H1 (cell line): ENCODE data around the gene CCNK. TPM values are rescaled to one million over a fixed set of nuclear protein-coding genes. Genes with fewer than 3 reads are reported as not detected.

Source experiments
- E2F6 ChIP-seq: IDR thresholded peaks from 2 replicates; pipeline ENCODE4 v1.6.1; 2012; ENCODE audit warnings: inconsistent platforms
- EP300 ChIP-seq, 2 experiments: IDR thresholded peaks; 1 replicate in 1 of 2; 2 replicates in 1 of 2; pipeline ENCODE4 v1.6.1; 2011 to 2012; ENCODE audit warnings: low read depth in 2 of 2, low read length in 2 of 2, mild to moderate bottlenecking in 2 of 2, borderline replicate concordance in 1 of 2, inconsistent platforms in 1 of 2, moderate library complexity in 1 of 2
- EZH2 ChIP-seq: fragments of 200-600 bp; sonication (generic); IDR thresholded peaks from 2 replicates; pipeline ENCODE4 v1.7.1; 2012; ENCODE audit warnings: low read depth, mild to moderate bottlenecking, moderate library complexity, low read length, inconsistent platforms; ENCODE audit not compliant: severe bottlenecking
- KDM1A ChIP-seq: fragments of 200-600, 300-600 bp; sonication (generic); IDR thresholded peaks from 2 replicates; pipeline ENCODE4 v1.7.1; 2016; ENCODE audit warnings: mild to moderate bottlenecking, low read length, borderline replicate concordance
- KDM4A ChIP-seq: IDR thresholded peaks from one replicate; pipeline ENCODE4 v1.7.1; 2012; ENCODE audit warnings: low read depth, mild to moderate bottlenecking, moderate library complexity, low read length, inconsistent platforms; ENCODE audit not compliant: severe bottlenecking
- MAX ChIP-seq: IDR thresholded peaks from 2 replicates; pipeline ENCODE4 v1.6.1; 2012; ENCODE audit warnings: inconsistent platforms
- NRF1 ChIP-seq: IDR thresholded peaks from 2 replicates; pipeline ENCODE4 v1.6.1; 2011; ENCODE audit warnings: mild to moderate bottlenecking, low read depth, low read length, improper control_type of control experiment
- SUZ12 ChIP-seq: fragments of 200-600 bp; sonication (generic); IDR thresholded peaks from 2 replicates; pipeline ENCODE4 v1.6.1; 2012; ENCODE audit warnings: mild to moderate bottlenecking, inconsistent platforms, low read length, moderate library complexity, mixed read lengths
- TBP ChIP-seq: IDR thresholded peaks from 2 replicates; pipeline ENCODE4 v1.6.1; 2011; ENCODE audit warnings: low read depth, low read length, improper control_type of control experiment
- polyA plus RNA-seq, 7 experiments: library from polyadenylated mRNA; depleted of rRNA in 3 of 7; stranded (reverse) in 5 of 7; unstranded in 2 of 7; fragments of >200 nt in 5 of 7; fragments of 200-250 nt in 2 of 7; gene quantifications; 1 replicate in 5 of 7; 2 replicates in 1 of 7; 4 replicates in 1 of 7; pipeline versions ENCODE4 v1.2.1 to v1.2.3, GENCODE V29; 2011 to 2013; ENCODE audit warnings: missing spikeins in 2 of 7, mixed read lengths in 2 of 7
- total RNA-seq: library from RNA; stranded (reverse); fragmentation: NEBNext Ultra II Directional; extraction: Animal tissue kit (Norgen Biotek cat#: 25700); gene quantifications from 2 replicates; pipeline ENCODE4 v1.2.1, GENCODE V29; 2021
- TF ChIP-seq, protein P1 (sequence below): IDR thresholded peaks from 2 replicates; pipeline ENCODE4 v1.6.1; 2012; ENCODE audit warnings: low read length, inconsistent platforms
- TF ChIP-seq, protein P2 (sequence below), 3 experiments: IDR thresholded peaks; 1 replicate in 2 of 3; 2 replicates in 1 of 3; pipeline versions ENCODE4 v1.5.1 to v1.6.1; 2011; ENCODE audit warnings: low read length in 3 of 3, mild to moderate bottlenecking in 3 of 3, inconsistent platforms in 2 of 3, low read depth in 1 of 3, moderate library complexity in 1 of 3; ENCODE audit not compliant: insufficient read depth in 1 of 3; ENCODE audit errors: control extremely low read depth in 1 of 3

CCNK gene
- total and polyA plus RNA-seq, 2 of the 8 experiments (the other 6 are each of a cell fraction or from before 2014, with no cell fraction given) = 10.7 to 82.7 TPM

- TF ChIP-seq, protein P1, sequence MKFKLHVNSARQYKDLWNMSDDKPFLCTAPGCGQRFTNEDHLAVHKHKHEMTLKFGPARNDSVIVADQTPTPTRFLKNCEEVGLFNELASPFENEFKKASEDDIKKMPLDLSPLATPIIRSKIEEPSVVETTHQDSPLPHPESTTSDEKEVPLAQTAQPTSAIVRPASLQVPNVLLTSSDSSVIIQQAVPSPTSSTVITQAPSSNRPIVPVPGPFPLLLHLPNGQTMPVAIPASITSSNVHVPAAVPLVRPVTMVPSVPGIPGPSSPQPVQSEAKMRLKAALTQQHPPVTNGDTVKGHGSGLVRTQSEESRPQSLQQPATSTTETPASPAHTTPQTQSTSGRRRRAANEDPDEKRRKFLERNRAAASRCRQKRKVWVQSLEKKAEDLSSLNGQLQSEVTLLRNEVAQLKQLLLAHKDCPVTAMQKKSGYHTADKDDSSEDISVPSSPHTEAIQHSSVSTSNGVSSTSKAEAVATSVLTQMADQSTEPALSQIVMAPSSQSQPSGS = no peak
- TF ChIP-seq KDM1A = no peak
- TF ChIP-seq EZH2 = no peak
- TF ChIP-seq NRF1 = no peak
- peak; percentile 89 for TF ChIP-seq TBP
- TF ChIP-seq MAX = peak; percentile 9; the same call in 1 of the 2 replicates
- peak; percentile 97 for TF ChIP-seq KDM4A
- TF ChIP-seq SUZ12 = no peak
- TF ChIP-seq, protein P2, sequence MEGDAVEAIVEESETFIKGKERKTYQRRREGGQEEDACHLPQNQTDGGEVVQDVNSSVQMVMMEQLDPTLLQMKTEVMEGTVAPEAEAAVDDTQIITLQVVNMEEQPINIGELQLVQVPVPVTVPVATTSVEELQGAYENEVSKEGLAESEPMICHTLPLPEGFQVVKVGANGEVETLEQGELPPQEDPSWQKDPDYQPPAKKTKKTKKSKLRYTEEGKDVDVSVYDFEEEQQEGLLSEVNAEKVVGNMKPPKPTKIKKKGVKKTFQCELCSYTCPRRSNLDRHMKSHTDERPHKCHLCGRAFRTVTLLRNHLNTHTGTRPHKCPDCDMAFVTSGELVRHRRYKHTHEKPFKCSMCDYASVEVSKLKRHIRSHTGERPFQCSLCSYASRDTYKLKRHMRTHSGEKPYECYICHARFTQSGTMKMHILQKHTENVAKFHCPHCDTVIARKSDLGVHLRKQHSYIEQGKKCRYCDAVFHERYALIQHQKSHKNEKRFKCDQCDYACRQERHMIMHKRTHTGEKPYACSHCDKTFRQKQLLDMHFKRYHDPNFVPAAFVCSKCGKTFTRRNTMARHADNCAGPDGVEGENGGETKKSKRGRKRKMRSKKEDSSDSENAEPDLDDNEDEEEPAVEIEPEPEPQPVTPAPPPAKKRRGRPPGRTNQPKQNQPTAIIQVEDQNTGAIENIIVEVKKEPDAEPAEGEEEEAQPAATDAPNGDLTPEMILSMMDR (IDR thresholded peaks at IDR 0.05; ENCODE audit: control extremely low read depth in 1 of 3, insufficient read depth in 1 of 3, low read depth in 1 of 3, low read length in 3 of 3) = no peak
- TF ChIP-seq E2F6 = no peak
- TF ChIP-seq EP300 (IDR thresholded peaks at IDR 0.05; ENCODE audit: borderline replicate concordance in 1 of 2, low read depth in 2 of 2, low read length in 2 of 2) = 0 out of 3 replicates have a peak, but pooled peaks of 1 of the 2 experiments have one; percentile 1
- TF ChIP-seq, all 59 proteins: peak for 23
These were observed at the start of gene CCNK (continued) for GRCh38 chr14:99480917-99481744.
